ENCODE measurements around the gene DLK1. TPM values are rescaled to one million over a fixed set of nuclear protein-coding genes. Genes with fewer than 3 reads are reported as not detected.

DLK1 gene
- total and polyA plus RNA-seq, 2 of the 13 experiments (the other 11 are each of a cell fraction or from before 2014, with no cell fraction given): 95.5 to 312 TPM

DNA sequence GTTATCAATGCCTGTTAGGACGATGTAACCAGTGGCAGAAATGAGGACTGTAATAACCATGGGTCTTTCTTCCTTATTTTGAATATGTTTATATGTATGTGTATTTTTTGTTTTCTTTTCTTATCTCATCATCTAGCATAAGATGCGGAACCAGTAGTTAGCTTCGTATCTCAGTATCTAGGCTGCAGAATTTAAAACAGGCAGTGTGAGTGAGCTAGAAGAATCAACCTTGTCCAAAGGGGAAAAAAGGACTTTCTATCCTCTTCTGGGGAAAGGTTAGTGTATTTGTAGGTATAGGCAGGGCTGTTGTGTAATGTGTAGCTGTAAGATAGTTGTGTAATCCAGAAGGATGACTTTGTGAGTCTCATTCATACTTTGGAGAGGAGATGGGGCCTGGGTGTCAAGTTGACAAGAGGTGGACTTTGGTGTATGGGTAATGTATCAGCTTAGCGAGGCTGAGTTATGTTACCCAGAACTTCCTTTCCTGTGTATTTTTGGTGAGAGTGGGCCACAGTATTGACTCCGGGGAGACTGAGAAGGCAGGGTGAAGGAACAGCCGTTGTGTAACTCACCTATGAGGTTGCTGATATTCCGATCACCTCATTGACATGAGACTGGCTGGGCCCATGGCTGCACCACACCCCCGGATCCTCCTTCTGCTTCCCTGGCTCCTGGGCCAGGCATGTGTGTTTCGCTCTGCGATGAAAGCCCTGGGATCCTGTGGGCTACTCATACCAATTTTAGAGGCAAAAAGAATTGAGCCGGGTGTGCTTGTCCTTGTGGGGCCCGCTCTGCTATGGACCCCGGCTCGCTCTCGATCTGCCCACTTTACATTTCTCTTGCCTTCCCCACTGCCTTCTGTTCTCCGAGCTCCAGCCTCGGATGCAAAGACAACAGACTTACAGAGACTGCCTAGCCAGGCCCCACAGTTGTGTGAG lies 24.3 kb downstream of the DLK1 start (continued):
- TF ChIP-seq ZMYM2 (CRISPR knock-in tag; IDR thresholded peaks at IDR 0.05): peak; percentile 58; the same call in 1 of the 2 replicates
- TF ChIP-seq MATR3 (CRISPR knock-in tag; IDR thresholded peaks at IDR 0.05): no peak
- no peak for TF ChIP-seq ZNF460 (CRISPR knock-in tag; IDR thresholded peaks at IDR 0.05; ENCODE audit: borderline replicate concordance)
- TF ChIP-seq, protein P1, sequence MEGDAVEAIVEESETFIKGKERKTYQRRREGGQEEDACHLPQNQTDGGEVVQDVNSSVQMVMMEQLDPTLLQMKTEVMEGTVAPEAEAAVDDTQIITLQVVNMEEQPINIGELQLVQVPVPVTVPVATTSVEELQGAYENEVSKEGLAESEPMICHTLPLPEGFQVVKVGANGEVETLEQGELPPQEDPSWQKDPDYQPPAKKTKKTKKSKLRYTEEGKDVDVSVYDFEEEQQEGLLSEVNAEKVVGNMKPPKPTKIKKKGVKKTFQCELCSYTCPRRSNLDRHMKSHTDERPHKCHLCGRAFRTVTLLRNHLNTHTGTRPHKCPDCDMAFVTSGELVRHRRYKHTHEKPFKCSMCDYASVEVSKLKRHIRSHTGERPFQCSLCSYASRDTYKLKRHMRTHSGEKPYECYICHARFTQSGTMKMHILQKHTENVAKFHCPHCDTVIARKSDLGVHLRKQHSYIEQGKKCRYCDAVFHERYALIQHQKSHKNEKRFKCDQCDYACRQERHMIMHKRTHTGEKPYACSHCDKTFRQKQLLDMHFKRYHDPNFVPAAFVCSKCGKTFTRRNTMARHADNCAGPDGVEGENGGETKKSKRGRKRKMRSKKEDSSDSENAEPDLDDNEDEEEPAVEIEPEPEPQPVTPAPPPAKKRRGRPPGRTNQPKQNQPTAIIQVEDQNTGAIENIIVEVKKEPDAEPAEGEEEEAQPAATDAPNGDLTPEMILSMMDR (CRISPR knock-in tag; IDR thresholded peaks at IDR 0.05): no peak; the same call in 1 of the 2 replicates
- peak; percentile 52 for TF ChIP-seq STAG1 (CRISPR knock-in tag; IDR thresholded peaks at IDR 0.05)
- no peak for TF ChIP-seq ZIK1 (CRISPR knock-in tag; IDR thresholded peaks at IDR 0.05; ENCODE audit: borderline replicate concordance, low read depth)
- TF ChIP-seq ATM (IDR thresholded peaks at IDR 0.05; ENCODE audit: borderline replicate concordance): peak; percentile 88; the same call in 1 of the 2 replicates
- no peak for TF ChIP-seq ZNF598 (CRISPR knock-in tag; IDR thresholded peaks at IDR 0.05; ENCODE audit: borderline replicate concordance)
- TF ChIP-seq, protein P2, sequence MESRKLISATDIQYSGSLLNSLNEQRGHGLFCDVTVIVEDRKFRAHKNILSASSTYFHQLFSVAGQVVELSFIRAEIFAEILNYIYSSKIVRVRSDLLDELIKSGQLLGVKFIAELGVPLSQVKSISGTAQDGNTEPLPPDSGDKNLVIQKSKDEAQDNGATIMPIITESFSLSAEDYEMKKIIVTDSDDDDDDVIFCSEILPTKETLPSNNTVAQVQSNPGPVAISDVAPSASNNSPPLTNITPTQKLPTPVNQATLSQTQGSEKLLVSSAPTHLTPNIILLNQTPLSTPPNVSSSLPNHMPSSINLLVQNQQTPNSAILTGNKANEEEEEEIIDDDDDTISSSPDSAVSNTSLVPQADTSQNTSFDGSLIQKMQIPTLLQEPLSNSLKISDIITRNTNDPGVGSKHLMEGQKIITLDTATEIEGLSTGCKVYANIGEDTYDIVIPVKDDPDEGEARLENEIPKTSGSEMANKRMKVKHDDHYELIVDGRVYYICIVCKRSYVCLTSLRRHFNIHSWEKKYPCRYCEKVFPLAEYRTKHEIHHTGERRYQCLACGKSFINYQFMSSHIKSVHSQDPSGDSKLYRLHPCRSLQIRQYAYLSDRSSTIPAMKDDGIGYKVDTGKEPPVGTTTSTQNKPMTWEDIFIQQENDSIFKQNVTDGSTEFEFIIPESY (CRISPR knock-in tag; IDR thresholded peaks at IDR 0.05): peak; percentile 80
- TF ChIP-seq HMG20A (CRISPR knock-in tag; IDR thresholded peaks at IDR 0.05; ENCODE audit: borderline replicate concordance): peak; percentile 92
- TF ChIP-seq, protein P3, sequence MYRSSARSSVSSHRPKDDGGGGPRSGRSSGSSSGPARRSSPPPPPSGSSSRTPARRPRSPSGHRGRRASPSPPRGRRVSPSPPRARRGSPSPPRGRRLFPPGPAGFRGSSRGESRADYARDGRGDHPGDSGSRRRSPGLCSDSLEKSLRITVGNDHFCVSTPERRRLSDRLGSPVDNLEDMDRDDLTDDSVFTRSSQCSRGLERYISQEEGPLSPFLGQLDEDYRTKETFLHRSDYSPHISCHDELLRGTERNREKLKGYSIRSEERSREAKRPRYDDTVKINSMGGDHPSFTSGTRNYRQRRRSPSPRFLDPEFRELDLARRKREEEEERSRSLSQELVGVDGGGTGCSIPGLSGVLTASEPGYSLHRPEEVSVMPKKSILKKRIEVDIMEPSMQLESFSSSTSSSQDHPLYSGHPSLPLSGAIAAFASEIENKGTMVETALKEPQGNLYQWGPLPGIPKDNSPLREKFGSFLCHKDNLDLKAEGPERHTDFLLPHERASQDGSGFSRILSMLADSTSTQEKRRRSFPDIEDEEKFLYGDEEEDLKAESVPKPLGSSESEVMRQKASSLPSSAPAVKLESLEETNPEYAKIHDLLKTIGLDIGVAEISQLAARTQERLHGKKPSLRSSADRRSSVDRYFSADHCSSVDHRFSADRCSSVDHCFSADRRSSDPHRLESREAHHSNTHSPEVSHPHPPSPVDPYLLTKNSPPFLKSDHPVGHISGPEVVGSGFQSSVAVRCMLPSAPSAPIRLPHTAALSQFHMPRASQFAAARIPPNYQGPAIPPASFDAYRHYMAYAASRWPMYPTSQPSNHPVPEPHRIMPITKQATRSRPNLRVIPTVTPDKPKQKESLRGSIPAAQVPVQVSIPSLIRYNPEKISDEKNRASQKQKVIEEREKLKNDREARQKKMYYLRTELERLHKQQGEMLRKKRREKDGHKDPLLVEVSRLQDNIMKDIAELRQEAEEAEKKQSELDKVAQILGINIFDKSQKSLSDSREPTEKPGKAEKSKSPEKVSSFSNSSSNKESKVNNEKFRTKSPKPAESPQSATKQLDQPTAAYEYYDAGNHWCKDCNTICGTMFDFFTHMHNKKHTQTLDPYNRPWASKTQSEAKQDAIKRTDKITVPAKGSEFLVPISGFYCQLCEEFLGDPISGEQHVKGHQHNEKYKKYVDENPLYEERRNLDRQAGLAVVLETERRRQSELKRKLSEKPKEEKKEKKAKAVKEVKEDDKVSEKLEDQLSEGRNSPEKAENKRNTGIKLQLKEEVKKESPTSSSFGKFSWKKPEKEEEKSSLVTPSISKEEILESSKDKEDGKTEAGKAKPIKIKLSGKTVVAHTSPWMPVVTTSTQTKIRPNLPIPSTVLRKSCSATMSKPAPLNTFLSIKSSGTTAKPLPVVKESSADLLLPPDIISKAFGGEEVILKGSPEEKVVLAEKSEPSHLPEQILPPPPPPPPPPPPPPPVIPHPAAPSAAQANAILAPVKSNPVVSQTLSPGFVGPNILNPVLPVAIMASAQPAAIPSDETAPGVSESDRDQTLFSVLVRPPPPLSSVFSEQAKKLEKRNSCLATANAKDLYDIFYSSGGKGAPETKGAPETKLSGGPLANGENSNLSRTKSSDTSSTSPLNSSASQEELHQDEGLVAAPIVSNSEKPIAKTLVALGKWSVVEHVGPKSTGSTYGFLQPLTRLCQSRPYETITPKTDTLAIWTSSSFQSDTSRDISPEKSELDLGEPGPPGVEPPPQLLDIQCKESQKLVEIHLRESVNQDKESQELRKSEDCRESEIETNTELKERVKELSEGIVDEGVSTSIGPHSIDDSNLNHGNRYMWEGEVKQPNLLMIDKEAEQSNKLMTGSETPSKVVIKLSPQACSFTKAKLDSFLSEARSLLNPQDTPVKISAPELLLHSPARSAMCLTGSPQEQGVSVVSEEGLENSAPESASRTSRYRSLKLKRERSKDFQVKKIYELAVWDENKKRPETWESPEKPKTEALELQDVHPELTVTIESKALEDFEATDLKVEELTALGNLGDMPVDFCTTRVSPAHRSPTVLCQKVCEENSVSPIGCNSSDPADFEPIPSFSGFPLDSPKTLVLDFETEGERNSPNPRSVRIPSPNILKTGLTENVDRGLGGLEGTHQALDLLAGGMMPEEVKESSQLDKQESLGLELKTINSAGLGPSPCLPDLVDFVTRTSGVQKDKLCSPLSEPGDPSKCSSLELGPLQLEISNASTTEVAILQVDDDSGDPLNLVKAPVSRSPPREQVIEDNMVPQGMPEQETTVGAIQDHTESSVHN (CRISPR knock-in tag; IDR thresholded peaks at IDR 0.05): peak; percentile 72; the same call in 1 of the 2 replicates
- TF ChIP-seq ZBTB37 (CRISPR knock-in tag; IDR thresholded peaks at IDR 0.05): peak; percentile 92
- TF ChIP-seq ATF7-NPFF (CRISPR knock-in tag; IDR thresholded peaks at IDR 0.05; ENCODE audit: low read depth): 0 out of 2 replicates have a peak, but pooled peaks have one; percentile 12
